Endothelial cell of umbilical vein (primary cell): Measurements from ENCODE around the gene SELPLG. TPM values are rescaled to one million over a fixed set of nuclear protein-coding genes. Genes with fewer than 3 reads are reported as not detected.

Source experiments
- BruUV-seq: library from RNA; stranded (reverse); fragments of 400-500 nt; replicated peaks from 2 replicates; lab custom pipeline; 2021; lab: Mats Ljungman, UMichigan
- CTCF ChIA-PET: fragments of 300-600, 350-600 bp; sonication (Branson Sonifier 250); formaldehyde crosslinking; loops from one replicate; lab custom pipeline; 2021; ENCODE audit warnings: antibody characterized with exemption, inconsistent platforms; lab: Charles Lee
- POLR2A ChIA-PET: fragments of 300-600, 350-600 bp; sonication (Branson Sonifier 250); formaldehyde crosslinking; loops from one replicate; lab custom pipeline; 2021; ENCODE audit warnings: antibody characterized with exemption, inconsistent platforms; lab: Charles Lee
- DNase-seq: peaks from one replicate; pipeline ENCODE4 v3.0.0-alpha.2; 2011; ENCODE audit warnings: low read depth, low spot score
- FAIRE-seq: peaks from 2 replicates; lab custom pipeline; 2011; peaks lifted over from hg19 to GRCh38; lab: Jason Lieb, UNC
- H2AFZ ChIP-seq: 2 replicates; pipeline ENCODE4 v1.6.0; 2012; ENCODE audit warnings: low read depth, low read length, control low read depth, inconsistent platforms
- H3K27ac ChIP-seq: 2 replicates; pipeline ENCODE4 v1.5.1; 2011; ENCODE audit warnings: low read depth, mild to moderate bottlenecking, control low read depth, low read length, moderate library complexity; ENCODE audit not compliant: insufficient read depth
- H3K27me3 ChIP-seq, 2 experiments: 2 replicates each; pipeline versions ENCODE4 v1.6.0 to v1.6.1; 2011; ENCODE audit warnings: low read length in 2 of 2, mixed read lengths in 1 of 2; ENCODE audit not compliant: control insufficient read depth in 2 of 2, insufficient read depth in 2 of 2
- H3K36me3 ChIP-seq, 2 experiments: 2 replicates in 1 of 2; 3 replicates in 1 of 2; pipeline ENCODE4 v1.5.1; 2011; ENCODE audit warnings: low read length in 2 of 2, mild to moderate bottlenecking in 1 of 2, moderate library complexity in 1 of 2; ENCODE audit not compliant: control insufficient read depth in 2 of 2, insufficient read depth in 2 of 2; ENCODE audit errors: extremely low read depth in 1 of 2
- H3K4me1 ChIP-seq: 3 replicates; pipeline ENCODE4 v1.5.1; 2011; ENCODE audit warnings: mild to moderate bottlenecking, low read length; ENCODE audit not compliant: control insufficient read depth, insufficient read depth; ENCODE audit errors: extremely low read depth
- H3K4me2 ChIP-seq: 2 replicates; pipeline ENCODE4 v1.6.1; 2011; ENCODE audit warnings: low read length, control low read depth, mixed read lengths; ENCODE audit not compliant: insufficient read depth
- H3K4me3 ChIP-seq, 3 experiments: fragments of 200-600 bp in 1 of 3; sonication (generic), shearing (Covaris generic) in 1 of 3; replicated peaks in 1 of 3; 2 replicates each; pipeline ENCODE4 v1.5.1; 2011 to 2016; ENCODE audit warnings: control low read depth in 3 of 3, low read length in 3 of 3, mild to moderate bottlenecking in 2 of 3, inconsistent platforms in 1 of 3, low read depth in 1 of 3, moderate library complexity in 1 of 3; ENCODE audit not compliant: insufficient read depth in 1 of 3
- H3K79me2 ChIP-seq: 2 replicates; pipeline ENCODE4 v1.6.0; 2012; ENCODE audit warnings: low read length, inconsistent platforms; ENCODE audit not compliant: control insufficient read depth, insufficient read depth
- H3K9ac ChIP-seq: replicated peaks from 2 replicates; pipeline ENCODE3; 2011; ENCODE audit warnings: low read length, control low read depth; ENCODE audit not compliant: insufficient read depth; ENCODE audit errors: extremely low read depth
- H3K9me1 ChIP-seq: replicated peaks from 3 replicates; pipeline ENCODE4 v1.6.0; 2011; ENCODE audit warnings: mild to moderate bottlenecking, low read length; ENCODE audit not compliant: control insufficient read depth, insufficient read depth; ENCODE audit errors: extremely low read depth
- H3K9me3 ChIP-seq: replicated peaks from 2 replicates; pipeline ENCODE4 v1.5.1; 2012; ENCODE audit warnings: low read length, inconsistent platforms; ENCODE audit not compliant: control insufficient read depth, insufficient read depth
- H4K20me1 ChIP-seq: replicated peaks from 2 replicates; pipeline ENCODE3; 2011; ENCODE audit warnings: mild to moderate bottlenecking, low read length; ENCODE audit not compliant: control insufficient read depth, insufficient read depth; ENCODE audit errors: extremely low read depth
- EZH2 ChIP-seq: IDR thresholded peaks from 2 replicates; pipeline ENCODE4 v1.6.1; 2012; ENCODE audit warnings: borderline replicate concordance, low read depth, mild to moderate bottlenecking, moderate library complexity, low read length, inconsistent platforms; ENCODE audit not compliant: severe bottlenecking
- FOS ChIP-seq: IDR thresholded peaks from 2 replicates; pipeline ENCODE4 v1.6.1; 2011; ENCODE audit warnings: mild to moderate bottlenecking, low read length, moderate library complexity, borderline replicate concordance; ENCODE audit not compliant: insufficient read depth
- GATA2 ChIP-seq: IDR thresholded peaks from 2 replicates; pipeline ENCODE4 v1.7.0; 2011; ENCODE audit warnings: low read depth, mild to moderate bottlenecking, moderate library complexity, mixed read lengths, low read length; ENCODE audit not compliant: insufficient read length, insufficient read depth
- JUN ChIP-seq: IDR thresholded peaks from 2 replicates; pipeline ENCODE4 v1.6.1; 2011; ENCODE audit warnings: borderline replicate concordance, low read depth; ENCODE audit not compliant: insufficient read length, insufficient read depth
- MYC ChIP-seq: IDR thresholded peaks from one replicate; pipeline ENCODE4 v1.6.1; 2011; ENCODE audit warnings: mild to moderate bottlenecking, low read depth, low read length
- POLR2A ChIP-seq: IDR thresholded peaks from 2 replicates; pipeline ENCODE4 v1.6.1; 2012; ENCODE audit warnings: low read depth, mild to moderate bottlenecking, control low read depth, low read length
- POLR2AphosphoS5 ChIP-seq: IDR thresholded peaks from 2 replicates; pipeline ENCODE4 v1.6.1; 2012; ENCODE audit warnings: low read depth, mild to moderate bottlenecking, control low read depth, low read length, moderate library complexity; ENCODE audit not compliant: insufficient read depth
- dilution Hi-C: fragments of 300-500 bp; cut with MboI; formaldehyde crosslinking; loops from one replicate; pipeline ENCODE4 v1.15.0; 2019; ENCODE audit warnings: low sequenced_read_pairs; ENCODE audit not compliant: extremely low pct_ligation_motif_present
- intact Hi-C: fragments of 100-400 bp; cut with micrococcal nuclease; formaldehyde crosslinking; loops from one replicate; pipeline ENCODE4 v1.10.0; 2022
- polyA plus RNA-seq, 4 experiments: library from polyadenylated mRNA; depleted of rRNA in 3 of 4; stranded (reverse) in 3 of 4; unstranded in 1 of 4; fragments of >200 nt; gene quantifications; 2 replicates each; pipeline versions ENCODE4 v1.2.1 to v1.2.3, GENCODE V29; 2011 to 2012; ENCODE audit warnings: missing spikeins in 1 of 4
- total RNA-seq: library from RNA; stranded (reverse); gene quantifications from 2 replicates; pipeline ENCODE4 v1.2.3, GENCODE V29; 2021
- TF ChIP-seq, protein P1 (sequence below): IDR thresholded peaks from 2 replicates; pipeline ENCODE4 v1.6.1; 2011; ENCODE audit not compliant: insufficient read depth, insufficient read length
- TF ChIP-seq, protein P2 (sequence below), 2 donors: IDR thresholded peaks; 1 replicate in 1 of 2; 2 replicates in 1 of 2; pipeline ENCODE4 v1.5.1; 2011; ENCODE audit warnings: low read length in 2 of 2, mild to moderate bottlenecking in 2 of 2, moderate library complexity in 2 of 2, control low read depth in 1 of 2, inconsistent platforms in 1 of 2, low read depth in 1 of 2; ENCODE audit not compliant: insufficient read depth in 1 of 2; ENCODE audit errors: extremely low read depth in 1 of 2

Gene SELPLG
- total and polyA plus RNA-seq, 2 donors (not counting 3 experiments of a cell fraction or from before 2014, with no cell fraction given), result 1.0 to 1.2 TPM

DNA sequence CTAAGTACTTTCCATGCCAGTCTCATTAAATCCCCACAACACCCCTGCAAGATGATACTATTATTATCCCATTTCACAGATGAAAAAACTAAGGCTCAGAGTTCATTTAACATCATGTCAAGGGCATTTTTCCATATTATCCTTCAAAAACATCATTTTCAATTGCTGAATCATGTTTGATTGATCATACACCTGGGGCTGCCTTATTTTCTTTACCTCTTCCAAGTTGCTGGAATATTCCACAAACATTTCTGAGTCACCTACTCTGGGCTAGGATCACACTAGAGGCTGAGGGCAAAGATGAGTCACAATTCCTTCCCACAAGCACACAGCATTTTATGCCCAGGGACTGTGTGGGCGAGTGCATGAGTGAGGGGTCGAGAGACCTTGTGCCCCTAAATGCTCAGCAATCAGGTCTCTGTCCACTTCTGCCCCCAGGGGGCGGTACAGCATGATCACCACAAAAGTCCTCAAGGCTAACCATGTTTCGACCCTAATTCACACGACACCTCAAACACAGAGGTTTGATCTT, 21.7 kb downstream of the SELPLG start:
- BruUV-seq, result no TSS peak
- Histone ChIP-seq H3K79me2 (no peaks in the 10 kb centered on the region), H3K9ac (no peak overlapping the region), H3K4me2 (no peak overlapping the region), H3K36me3 (no peaks in the 10 kb centered on the region), H2AFZ (no peak overlapping the region), H3K4me1 (peaks cover under 1% of the 10 kb centered on the region), H3K27me3 (no peaks in the 10 kb centered on the region), H3K9me1 (no peaks in the 10 kb centered on the region), H3K4me3 (no peak overlapping the region), H3K27ac (no peak overlapping the region), H4K20me1 (no peaks in the 10 kb centered on the region), H3K9me3 (no peaks in the 10 kb centered on the region)
- dilution Hi-C loops, result no loop called here
- ChIA-PET CTCF (interaction anchor here (0.6 to 2.1 kb wide), 6 partner anchors 10 to 192 kb away, joined by 3 to 6 read pairs (median 4); partner anchors contain the start of gene ISCU), POLR2A (interaction anchor here (0.6 kb wide), 1 partner anchor 27 kb away, joined by 3 read pairs; no protein-coding TSS in a partner anchor)
- intact Hi-C loops, result loop anchor here (1.0 kb wide), 2 partner anchors 191 to 481 kb away; partner anchors contain the start of gene ALKBH2
- TF ChIP-seq GATA2 (no peak), FOS (peak; percentile 80), POLR2AphosphoS5 (no peak), POLR2A (no peak), MYC (no peak), JUN (peak; percentile 52), EZH2 (no peak)
- TF ChIP-seq, protein P1, sequence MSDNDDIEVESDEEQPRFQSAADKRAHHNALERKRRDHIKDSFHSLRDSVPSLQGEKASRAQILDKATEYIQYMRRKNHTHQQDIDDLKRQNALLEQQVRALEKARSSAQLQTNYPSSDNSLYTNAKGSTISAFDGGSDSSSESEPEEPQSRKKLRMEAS, result no peak
- TF ChIP-seq, protein P2, sequence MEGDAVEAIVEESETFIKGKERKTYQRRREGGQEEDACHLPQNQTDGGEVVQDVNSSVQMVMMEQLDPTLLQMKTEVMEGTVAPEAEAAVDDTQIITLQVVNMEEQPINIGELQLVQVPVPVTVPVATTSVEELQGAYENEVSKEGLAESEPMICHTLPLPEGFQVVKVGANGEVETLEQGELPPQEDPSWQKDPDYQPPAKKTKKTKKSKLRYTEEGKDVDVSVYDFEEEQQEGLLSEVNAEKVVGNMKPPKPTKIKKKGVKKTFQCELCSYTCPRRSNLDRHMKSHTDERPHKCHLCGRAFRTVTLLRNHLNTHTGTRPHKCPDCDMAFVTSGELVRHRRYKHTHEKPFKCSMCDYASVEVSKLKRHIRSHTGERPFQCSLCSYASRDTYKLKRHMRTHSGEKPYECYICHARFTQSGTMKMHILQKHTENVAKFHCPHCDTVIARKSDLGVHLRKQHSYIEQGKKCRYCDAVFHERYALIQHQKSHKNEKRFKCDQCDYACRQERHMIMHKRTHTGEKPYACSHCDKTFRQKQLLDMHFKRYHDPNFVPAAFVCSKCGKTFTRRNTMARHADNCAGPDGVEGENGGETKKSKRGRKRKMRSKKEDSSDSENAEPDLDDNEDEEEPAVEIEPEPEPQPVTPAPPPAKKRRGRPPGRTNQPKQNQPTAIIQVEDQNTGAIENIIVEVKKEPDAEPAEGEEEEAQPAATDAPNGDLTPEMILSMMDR (IDR thresholded peaks at IDR 0.05; ENCODE audit: extremely low read depth in 1 of 2, insufficient read depth in 1 of 2, low read depth in 1 of 2, low read length in 2 of 2), result peak; percentile 58 to 61
- FAIRE-seq, result peak; percentile 44
- peak; percentile 58 for DNase-seq
